Calu3 (cell line): ENCODE results near the gene EFNB3. TPM values are rescaled to one million over a fixed set of nuclear protein-coding genes. Genes with fewer than 3 reads are reported as not detected.

Experiments used
- BruUV-seq: library from RNA; stranded (reverse); fragments of 400-500 nt; replicated peaks from 2 replicates; lab custom pipeline; 2021; lab: Mats Ljungman, UMichigan
- CTCF ChIA-PET: fragments of 300-600 bp; sonication (Branson Sonifier 250); formaldehyde crosslinking; loops from one replicate; lab custom pipeline; 2022; ENCODE audit warnings: antibody characterized with exemption; lab: Charles Lee
- DNase-seq: peaks from one replicate; pipeline ENCODE4 v3.0.0; 2022
- H3K27ac Mint-ChIP-seq: one replicate; pipeline ENCODE4 v1.8.0; 2022; ENCODE audit warnings: mixed read lengths; ENCODE audit not compliant: unreplicated experiment
- H3K27me3 Mint-ChIP-seq: one replicate; pipeline ENCODE4 v1.8.0; 2022; ENCODE audit warnings: mixed read lengths; ENCODE audit not compliant: unreplicated experiment
- H3K36me3 Mint-ChIP-seq: one replicate; pipeline ENCODE4 v1.8.0; 2022; ENCODE audit warnings: mild to moderate bottlenecking, moderate library complexity, mixed read lengths; ENCODE audit not compliant: insufficient read depth, unreplicated experiment
- H3K4me1 Mint-ChIP-seq: one replicate; pipeline ENCODE4 v1.8.0; 2022; ENCODE audit warnings: mild to moderate bottlenecking, low read depth, mixed read lengths; ENCODE audit not compliant: unreplicated experiment
- H3K4me3 Mint-ChIP-seq: one replicate; pipeline ENCODE4 v1.8.0; 2022; ENCODE audit warnings: mild to moderate bottlenecking, low read depth, moderate library complexity, mixed read lengths; ENCODE audit not compliant: unreplicated experiment
- H3K9me3 Mint-ChIP-seq: one replicate; pipeline ENCODE4 v1.8.0; 2022; ENCODE audit warnings: low read depth, mixed read lengths; ENCODE audit not compliant: unreplicated experiment
- intact Hi-C: fragments of 100-400 bp; cut with micrococcal nuclease; formaldehyde crosslinking; loops from one replicate; pipeline ENCODE4 v1.10.0; 2022; ENCODE audit not compliant: unreplicated experiment
- total RNA-seq: library from RNA; stranded (reverse); gene quantifications from 2 replicates; pipeline ENCODE4 v1.2.3, GENCODE V29; 2022
- TF ChIP-seq, protein P1 (sequence below): fragments of 200-600 bp; IDR thresholded peaks from one replicate; pipeline ENCODE4 v1.8.0; 2022; ENCODE audit warnings: antibody characterized with exemption; ENCODE audit not compliant: unreplicated experiment

EFNB3 gene
- total RNA-seq, 1 experiment from 2014 or later: 0.38 TPM

DNA sequence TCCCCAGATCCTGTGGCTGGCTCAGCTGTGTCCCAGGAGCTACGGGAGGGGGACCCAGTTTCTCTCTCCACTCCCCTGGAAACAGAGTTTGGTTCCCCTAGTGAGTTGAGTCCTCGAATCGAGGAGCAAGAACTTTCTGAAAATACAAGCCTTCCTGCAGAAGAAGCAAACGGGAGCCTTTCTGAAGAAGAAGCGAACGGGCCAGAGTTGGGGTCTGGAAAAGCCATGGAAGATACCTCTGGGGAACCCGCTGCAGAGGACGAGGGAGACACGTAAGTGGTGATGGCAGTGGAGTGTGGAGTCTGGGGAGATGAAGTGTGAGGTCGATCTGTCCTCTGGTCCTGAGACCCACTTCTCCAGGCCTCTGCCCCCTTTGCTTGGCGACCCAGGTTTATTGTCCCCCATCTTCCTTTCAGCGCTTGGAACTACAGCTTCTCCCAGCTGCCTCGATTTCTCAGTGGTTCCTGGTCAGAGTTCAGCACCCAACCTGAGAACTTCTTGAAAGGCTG is 16.1 kb upstream of the EFNB3 start:
- intact Hi-C loops: loop anchor here (2.0 to 10.0 kb wide), 4 partner anchors 57 to 334 kb away; partner anchors contain the start of genes CD68, KCTD11, SHBG and TMEM95
- DNase-seq: no peak
- no peak overlapping the region for H3K27ac Mint-ChIP-seq
- H3K27me3 Mint-ChIP-seq: no peaks in the 10 kb centered on the region
- H3K9me3 Mint-ChIP-seq: no peaks in the 10 kb centered on the region
- TSS peak; percentile 20 for BruUV-seq
- CTCF ChIA-PET: interaction anchor here (0.6 to 1.3 kb wide), 3 partner anchors 74 to 130 kb away, joined by 4 to 5 read pairs (median 5); partner anchors contain the start of genes FXR2 and TNFSF13
- H3K4me1 Mint-ChIP-seq: no peaks in the 10 kb centered on the region
- H3K4me3 Mint-ChIP-seq: peak overlapping the region; percentile 86
- peaks cover 45% of the 10 kb centered on the region for H3K36me3 Mint-ChIP-seq
- TF ChIP-seq, protein P1, sequence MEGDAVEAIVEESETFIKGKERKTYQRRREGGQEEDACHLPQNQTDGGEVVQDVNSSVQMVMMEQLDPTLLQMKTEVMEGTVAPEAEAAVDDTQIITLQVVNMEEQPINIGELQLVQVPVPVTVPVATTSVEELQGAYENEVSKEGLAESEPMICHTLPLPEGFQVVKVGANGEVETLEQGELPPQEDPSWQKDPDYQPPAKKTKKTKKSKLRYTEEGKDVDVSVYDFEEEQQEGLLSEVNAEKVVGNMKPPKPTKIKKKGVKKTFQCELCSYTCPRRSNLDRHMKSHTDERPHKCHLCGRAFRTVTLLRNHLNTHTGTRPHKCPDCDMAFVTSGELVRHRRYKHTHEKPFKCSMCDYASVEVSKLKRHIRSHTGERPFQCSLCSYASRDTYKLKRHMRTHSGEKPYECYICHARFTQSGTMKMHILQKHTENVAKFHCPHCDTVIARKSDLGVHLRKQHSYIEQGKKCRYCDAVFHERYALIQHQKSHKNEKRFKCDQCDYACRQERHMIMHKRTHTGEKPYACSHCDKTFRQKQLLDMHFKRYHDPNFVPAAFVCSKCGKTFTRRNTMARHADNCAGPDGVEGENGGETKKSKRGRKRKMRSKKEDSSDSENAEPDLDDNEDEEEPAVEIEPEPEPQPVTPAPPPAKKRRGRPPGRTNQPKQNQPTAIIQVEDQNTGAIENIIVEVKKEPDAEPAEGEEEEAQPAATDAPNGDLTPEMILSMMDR: no peak

DNA sequence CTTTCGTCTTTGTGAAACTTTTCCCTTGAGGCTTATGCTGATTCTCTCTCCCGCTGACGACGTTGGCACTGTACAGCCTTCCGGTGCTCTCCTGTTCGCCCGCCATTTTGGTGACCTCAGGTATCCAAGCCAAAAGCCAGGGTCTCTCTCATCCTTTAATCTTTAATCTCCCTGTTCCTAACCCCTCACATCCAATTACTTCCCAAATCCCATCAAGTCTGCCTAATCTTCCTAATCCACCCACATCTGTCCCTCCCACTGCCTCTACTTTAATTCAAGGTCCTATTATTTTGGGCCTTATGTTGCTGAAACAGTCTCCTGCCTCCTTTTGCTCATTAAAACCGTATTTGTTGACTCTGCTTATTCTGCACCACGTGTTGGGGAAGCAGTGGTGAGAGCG is 9.4 kb upstream of the EFNB3 start:
- BruUV-seq: no TSS peak
- CTCF ChIA-PET: no interaction called here
- H3K4me1 Mint-ChIP-seq: no peaks in the 10 kb centered on the region
- peaks cover 3% of the 10 kb centered on the region for H3K9me3 Mint-ChIP-seq
- peaks cover 8% of the 10 kb centered on the region for H3K36me3 Mint-ChIP-seq
- no peaks in the 10 kb centered on the region for H3K27me3 Mint-ChIP-seq
- no peak overlapping the region for H3K4me3 Mint-ChIP-seq
- TF ChIP-seq, protein P1: no peak
- no peak overlapping the region for H3K27ac Mint-ChIP-seq
- DNase-seq: no peak
- intact Hi-C loops: no loop called here

DNA sequence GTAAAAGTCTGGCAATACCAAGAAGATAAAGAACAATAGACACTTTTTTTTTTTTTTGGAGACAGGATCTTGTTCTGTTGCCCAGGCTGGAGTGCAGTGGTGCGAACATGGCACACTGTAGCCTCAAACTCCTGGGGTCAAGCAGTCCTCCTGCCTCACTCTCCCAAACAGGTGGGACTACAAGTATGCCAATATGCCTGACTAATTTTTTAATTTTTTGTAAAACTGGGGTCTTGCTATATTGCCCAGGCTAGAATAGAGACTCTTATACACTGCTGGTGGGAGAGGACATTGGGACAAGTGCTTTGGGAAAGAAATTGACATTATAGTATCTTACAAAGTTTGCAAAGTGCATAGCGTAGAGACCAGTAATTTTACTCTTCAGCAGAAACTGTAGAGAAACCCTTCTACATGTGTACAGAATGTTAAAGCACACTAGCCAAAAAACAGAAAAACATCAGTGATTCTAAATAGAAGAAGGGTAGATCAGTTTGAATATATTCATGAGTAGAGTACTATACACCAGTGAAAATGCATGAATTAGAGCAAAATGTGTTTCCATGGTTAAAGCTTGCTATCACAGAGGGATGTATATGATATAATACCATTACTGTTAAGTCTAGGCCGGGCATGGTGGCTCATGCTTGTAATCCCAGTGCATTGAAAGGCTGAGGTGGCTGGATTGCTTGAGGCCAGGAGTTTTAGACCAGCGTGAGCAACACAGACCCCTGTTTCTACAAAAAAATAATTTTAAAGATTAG is 7.0 kb upstream of the EFNB3 start:
- intact Hi-C loops: no loop called here
- Mint-ChIP-seq H3K4me1 (no peaks in the 10 kb centered on the region), H3K9me3 (peaks cover 3% of the 10 kb centered on the region), H3K36me3 (peaks cover 12% of the 10 kb centered on the region), H3K27ac (no peak overlapping the region), H3K27me3 (no peaks in the 10 kb centered on the region), H3K4me3 (no peak overlapping the region)
- CTCF ChIA-PET: interaction anchor here (1.2 kb wide), 1 partner anchor 11 kb away, joined by 4 read pairs; the partner anchor contains the start of gene TP53
- BruUV-seq: no TSS peak
- DNase-seq: no peak
- TF ChIP-seq, protein P1: no peak

DNA sequence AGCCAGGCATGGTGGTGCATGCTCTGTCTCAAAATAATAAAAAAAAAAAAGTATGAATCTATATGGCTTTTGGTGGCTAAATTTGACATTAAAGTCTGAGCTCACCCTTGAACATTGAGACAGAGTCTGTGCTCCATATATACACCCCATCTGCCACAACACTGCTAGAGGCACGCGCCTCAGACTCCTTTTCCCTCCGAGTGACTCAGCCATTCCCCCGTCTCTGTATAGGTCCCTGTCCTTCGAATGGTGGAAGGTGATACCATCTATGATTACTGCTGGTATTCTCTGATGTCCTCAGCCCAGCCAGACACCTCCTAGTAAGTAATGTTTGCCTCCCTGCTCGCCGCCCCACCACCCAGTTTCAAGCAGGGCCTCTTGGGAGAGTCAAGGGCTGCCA is 4.5 kb upstream of the EFNB3 start:
- Mint-ChIP-seq H3K36me3 (peaks cover 20% of the 10 kb centered on the region), H3K9me3 (peaks cover 3% of the 10 kb centered on the region), H3K4me1 (no peaks in the 10 kb centered on the region), H3K4me3 (no peak overlapping the region), H3K27ac (no peak overlapping the region), H3K27me3 (peaks cover 22% of the 10 kb centered on the region)
- TF ChIP-seq, protein P1: no peak
- intact Hi-C loops: no loop called here
- DNase-seq: no peak
- CTCF ChIA-PET: no interaction called here
- no TSS peak for BruUV-seq
